C4-2B (cell line): Measurements from ENCODE around the gene IFNA4.
"Not testable (repeated sequence)": the region's sequence is repeated elsewhere in the genome, so short reads cannot be mapped to it uniquely, and the experiment has no call there.

Source experiments
- H3K27ac ChIP-seq: fragments of 450-650 bp; 2 replicates; pipeline ENCODE4 v1.5.1; 2017
- ZFX ChIP-seq: fragments of 450-650 bp; IDR thresholded peaks from 2 replicates; pipeline ENCODE4 v1.6.1; 2017
- TF ChIP-seq, protein P1 (sequence below): fragments of 450-650 bp; conservative IDR thresholded peaks from 2 replicates; pipeline ENCODE4 v1.5.1; 2017; ENCODE audit warnings: mild to moderate bottlenecking

The IFNA4 gene

DNA sequence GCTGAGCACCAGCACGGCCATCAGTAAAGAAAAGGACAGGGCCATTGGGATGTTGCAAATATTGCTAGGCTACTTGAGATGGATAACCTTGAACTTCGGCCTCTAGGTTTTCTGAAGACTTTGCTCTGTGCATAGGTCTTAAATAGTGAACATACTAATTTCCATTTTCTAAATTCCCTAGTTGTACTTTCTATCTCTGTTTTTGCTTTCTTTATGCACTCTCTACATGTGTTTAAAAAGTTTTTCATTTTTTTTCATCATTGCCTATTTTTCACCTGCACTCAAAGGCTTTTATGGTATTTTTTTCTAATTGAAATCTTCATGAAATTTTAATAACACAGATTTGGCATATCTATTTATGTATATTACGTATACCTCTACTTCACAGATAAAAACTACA lies at the start of gene IFNA4:
IFNA4 (minus strand) TSS at position 101 of the 400 bp plus-strand sequence; CDS start at position 45, 56 bp downstream.
- not testable (repeated sequence) for H3K27ac ChIP-seq

DNA sequence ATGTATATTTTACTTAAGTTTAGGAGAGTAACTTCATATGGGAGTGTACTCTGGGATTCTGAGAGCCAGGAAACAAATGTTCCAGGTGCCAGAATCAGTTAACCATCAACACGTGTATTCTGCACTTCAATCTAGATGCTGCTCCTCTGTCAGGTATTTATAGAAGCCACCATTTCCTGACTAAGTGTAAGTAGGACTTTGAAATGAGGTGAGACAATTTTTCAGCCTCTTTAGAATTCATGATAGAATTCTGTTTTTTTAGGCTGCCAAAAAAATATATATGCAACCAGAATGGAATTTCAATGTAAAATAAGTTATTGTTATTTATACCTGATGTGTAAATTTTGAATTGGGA lies 49.0 kb upstream of the IFNA4 start:
- H3K27ac ChIP-seq: not testable (repeated sequence)

GRCh38 chr9:21235468-21236359 lies 48.3 kb upstream of the IFNA4 start:
- H3K27ac ChIP-seq: not testable (repeated sequence)
- TF ChIP-seq, protein P1, sequence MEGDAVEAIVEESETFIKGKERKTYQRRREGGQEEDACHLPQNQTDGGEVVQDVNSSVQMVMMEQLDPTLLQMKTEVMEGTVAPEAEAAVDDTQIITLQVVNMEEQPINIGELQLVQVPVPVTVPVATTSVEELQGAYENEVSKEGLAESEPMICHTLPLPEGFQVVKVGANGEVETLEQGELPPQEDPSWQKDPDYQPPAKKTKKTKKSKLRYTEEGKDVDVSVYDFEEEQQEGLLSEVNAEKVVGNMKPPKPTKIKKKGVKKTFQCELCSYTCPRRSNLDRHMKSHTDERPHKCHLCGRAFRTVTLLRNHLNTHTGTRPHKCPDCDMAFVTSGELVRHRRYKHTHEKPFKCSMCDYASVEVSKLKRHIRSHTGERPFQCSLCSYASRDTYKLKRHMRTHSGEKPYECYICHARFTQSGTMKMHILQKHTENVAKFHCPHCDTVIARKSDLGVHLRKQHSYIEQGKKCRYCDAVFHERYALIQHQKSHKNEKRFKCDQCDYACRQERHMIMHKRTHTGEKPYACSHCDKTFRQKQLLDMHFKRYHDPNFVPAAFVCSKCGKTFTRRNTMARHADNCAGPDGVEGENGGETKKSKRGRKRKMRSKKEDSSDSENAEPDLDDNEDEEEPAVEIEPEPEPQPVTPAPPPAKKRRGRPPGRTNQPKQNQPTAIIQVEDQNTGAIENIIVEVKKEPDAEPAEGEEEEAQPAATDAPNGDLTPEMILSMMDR: peak; percentile 77

DNA sequence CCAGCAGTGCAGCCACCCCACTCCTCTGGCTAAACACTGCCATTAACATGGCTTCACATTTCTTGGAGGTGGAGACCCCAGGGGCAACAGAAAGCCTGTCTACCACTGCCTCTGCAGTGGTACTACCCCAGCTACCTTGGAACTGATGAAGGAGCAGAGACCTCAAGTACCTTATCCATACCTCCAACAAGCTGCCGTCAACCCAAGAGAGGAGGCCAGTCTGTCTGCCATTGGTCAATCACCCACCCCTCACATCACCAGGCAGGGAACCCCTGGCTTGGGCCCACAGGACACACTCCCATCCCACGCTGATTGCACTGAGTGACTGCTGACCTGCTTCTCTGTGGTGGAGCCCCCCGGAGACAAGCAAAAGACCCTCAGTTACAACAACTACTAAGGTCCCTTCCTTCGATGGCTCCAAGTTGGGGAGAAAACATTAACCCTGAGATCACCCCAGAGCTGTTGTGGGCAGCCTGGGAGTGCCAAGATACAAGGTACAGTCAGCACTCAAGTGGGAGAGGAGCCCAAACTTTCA lies 46.8 kb upstream of the IFNA4 start:
- no peak overlapping the region for H3K27ac ChIP-seq
- TF ChIP-seq, protein P1: no peak
- TF ChIP-seq ZFX: no peak

DNA sequence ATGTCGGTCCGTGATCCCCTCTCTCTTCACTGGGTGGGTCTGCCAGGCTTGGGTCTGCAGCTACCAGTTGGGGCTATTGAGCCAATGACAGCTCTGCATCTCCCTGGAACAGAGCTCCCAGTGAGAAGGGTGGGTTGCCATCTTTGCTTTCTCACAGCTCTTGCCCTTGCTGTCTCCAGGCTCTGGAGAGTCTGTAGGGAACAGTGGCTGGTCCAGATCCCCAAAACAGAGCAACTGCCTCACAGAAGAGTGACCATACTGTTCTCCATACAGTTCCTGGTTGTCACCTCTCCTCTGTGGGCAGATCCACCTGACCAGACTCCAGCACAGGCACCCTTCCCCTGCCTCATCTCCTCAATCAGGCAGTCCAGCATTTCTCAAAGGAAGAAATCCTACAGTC lies 45.9 kb upstream of the IFNA4 start:
- H3K27ac ChIP-seq: no peak overlapping the region
- TF ChIP-seq, protein P1: no peak
- TF ChIP-seq ZFX: no peak

GRCh38 chr9:21228122-21228521 lies 40.7 kb upstream of the IFNA4 start, which contains the start of gene IFNA17:
TSS of gene IFNA17 (minus strand) at chr9:21228222. CDS start at chr9:21228173, 49 bp downstream.
- TF ChIP-seq ZFX: no peak
- TF ChIP-seq, protein P1: no peak
- H3K27ac ChIP-seq: no peak within 1 kb of the TSS

- H3K27ac ChIP-seq: not testable (repeated sequence)
Observed at GRCh38 chr9:21217211-21217610, 29.8 kb upstream of the IFNA4 start, which contains the start of gene IFNA16. TSS of gene IFNA16 (minus strand) at chr9:21217311. CDS start at chr9:21217305, 6 bp downstream.

- H3K27ac ChIP-seq: not testable (repeated sequence)
- TF ChIP-seq, protein P1: peak; percentile 39; the same call in 1 of the 2 replicates
Observed at GRCh38 chr9:21213411-21214326, 26.3 kb upstream of the IFNA4 start.

DNA sequence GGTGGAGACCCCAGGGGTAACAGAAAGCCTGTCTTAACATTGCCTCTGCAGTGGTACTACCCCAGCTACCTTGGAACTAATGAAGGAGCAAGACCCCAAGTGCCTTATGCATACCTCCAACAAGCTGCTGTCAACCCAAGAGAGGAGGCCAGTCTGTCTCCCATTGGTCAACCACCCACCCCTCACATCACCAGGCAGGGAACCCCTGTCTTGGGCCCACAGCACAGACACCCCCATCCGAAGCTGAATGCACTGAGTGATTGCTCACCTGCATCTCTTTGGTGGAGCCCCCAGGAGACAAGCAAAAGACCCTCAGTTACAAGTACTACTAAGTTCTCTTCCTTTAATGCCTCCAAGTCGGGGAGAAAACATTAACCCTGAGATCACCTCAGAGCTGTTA lies 24.8 kb upstream of the IFNA4 start:
- not testable (repeated sequence) for H3K27ac ChIP-seq

- not testable (repeated sequence) for H3K27ac ChIP-seq
Observed at GRCh38 chr9:21210782-21211181, 23.4 kb upstream of the IFNA4 start.
